Measurements from ENCODE around the gene RDX. TPM values are rescaled to one million over a fixed set of nuclear protein-coding genes. Genes with fewer than 3 reads are reported as not detected.

The RDX gene
- total and polyA plus RNA-seq, 2 of the 13 experiments (the other 11 are each of a cell fraction or from before 2014, with no cell fraction given): 20.7 to 63.1 TPM

- no peak for TF ChIP-seq CBX1 (IDR thresholded peaks at IDR 0.05; ENCODE audit: low read depth)
Observed at GRCh38 chr11:110185121-110185591, 111.3 kb downstream of the RDX start (continued).

GRCh38 chr11:110184456-110184855, 112.0 kb downstream of the RDX start:
- no peaks in the 10 kb centered on the region for H4K20me1 ChIP-seq (ENCODE audit: insufficient read depth, low read length)
- intact Hi-C loops (cut with micrococcal nuclease; ENCODE audit: unreplicated experiment): no loop called here
- CTCF ChIA-PET (ENCODE audit: low intra/inter-chr PET ratio, low total read pairs): no interaction called here
- no peaks in the 10 kb centered on the region; a peak in 1 of 5 replicates for H3K27me3 ChIP-seq (ENCODE audit: control insufficient read depth in 1 of 2, insufficient read depth in 2 of 2, low read length in 2 of 2)
- no peak for FAIRE-seq
- H3K9ac ChIP-seq (ENCODE audit: insufficient read depth, low read depth, low read length): no peak overlapping the region
- BruUV-seq (replicated peaks): no TSS peak
- H3K4me2 ChIP-seq (ENCODE audit: low read depth, low read length): no peak overlapping the region
- no peaks in the 10 kb centered on the region for H3K9me3 ChIP-seq (ENCODE audit: low read length)
- no peak for DNase-seq (ENCODE audit: low spot score)
- H3K27ac ChIP-seq (ENCODE audit: extremely low read length, insufficient read depth, low read length): no peak overlapping the region
- TF ChIP-seq TEF (CRISPR knock-in tag; IDR thresholded peaks at IDR 0.05) (no peak), FOXK2 (IDR thresholded peaks at IDR 0.05) (no peak), CENPX (CRISPR knock-in tag; IDR thresholded peaks at IDR 0.05) (no peak), SRSF4 (IDR thresholded peaks at IDR 0.05; ENCODE audit: low read depth, low read length, poor library complexity, severe bottlenecking) (no peak), AFF4 (CRISPR knock-in tag; IDR thresholded peaks at IDR 0.05) (no peak), HNF1B (CRISPR knock-in tag; IDR thresholded peaks at IDR 0.05) (no peak), ARNT2 (CRISPR knock-in tag; IDR thresholded peaks at IDR 0.05; ENCODE audit: low read depth) (no peak), TP53 (CRISPR knock-in tag; conservative IDR thresholded peaks at IDR 0.05) (no peak), LCORL (IDR thresholded peaks at IDR 0.05) (no peak), LCORL (CRISPR knock-in tag; IDR thresholded peaks at IDR 0.05) (no peak), PCBP1 (IDR thresholded peaks at IDR 0.05; ENCODE audit: borderline replicate concordance, low read depth, low read length) (no peak)
- in situ Hi-C loops (cut with HindIII; ENCODE audit: extremely low pct_ligation_motif_present, low pct_unique_long_range_greater_than_20kb): no loop called here
- no peak for ATAC-seq
- no peaks in the 10 kb centered on the region for H3K36me3 ChIP-seq (replicated peaks in 1 of 2; ENCODE audit: control insufficient read depth in 1 of 2, insufficient read depth in 2 of 2, low read length in 2 of 2)
- 0 out of 2 replicates have a peak, but pooled peaks cover 5% of the 10 kb centered on the region for H3K4me1 ChIP-seq (ENCODE audit: insufficient read depth, low read length)
- H3K79me2 ChIP-seq (ENCODE audit: insufficient read depth, low read length): no peaks in the 10 kb centered on the region
- POLR2A ChIA-PET: no interaction called here
- no peak overlapping the region for H3K4me3 ChIP-seq (replicated peaks in 1 of 3; ENCODE audit: insufficient read depth in 1 of 3, low read depth in 2 of 3, low read length in 3 of 3)
- no peak overlapping the region for H2AFZ ChIP-seq (ENCODE audit: low read length)
- WGBS (ENCODE audit: low lambda C conversion rate): 37% methylated on average over 7 of the region's 7 CpGs

All from HepG2 (cell line).